HG02678 (cell line): Measurements from ENCODE around the gene PDE6C.

Experiments
- ATAC-seq: cut with Tn5 transposase; IDR thresholded peaks from one replicate; pipeline ENCODE4 v1.9.1; 2021; ENCODE audit warnings: mild to moderate bottlenecking, moderate library complexity; ENCODE audit not compliant: unreplicated experiment

The PDE6C gene

GRCh38 chr10:93612311-93612710 is at the start of gene PDE6C:
PDE6C (plus strand) TSS chr10:93612537; CDS start chr10:93612726, 189 bp downstream.
- no peak for ATAC-seq

- ATAC-seq = no peak
These were observed 46.9 kb upstream of the PDE6C start for GRCh38 chr10:93565446-93565845.

GRCh38 chr10:93566435-93567276 is 45.7 kb upstream of the PDE6C start, which contains the start of gene FFAR4:
FFAR4 (plus strand) TSS chr10:93566665; CDS start chr10:93566721, 56 bp downstream.
- ATAC-seq = no peak

GRCh38 chr10:93567277-93568104 is 44.8 kb upstream of the PDE6C start:
- no peak for ATAC-seq

GRCh38 chr10:93568105-93568390 is 44.3 kb upstream of the PDE6C start:
- no peak for ATAC-seq

GRCh38 chr10:93570383-93570782 is 42.0 kb upstream of the PDE6C start:
- no peak for ATAC-seq

- ATAC-seq = no peak
These were observed 39.7 kb upstream of the PDE6C start for GRCh38 chr10:93572606-93573005.

GRCh38 chr10:93573051-93573909 is 39.1 kb upstream of the PDE6C start:
- ATAC-seq = no peak

- ATAC-seq = no peak
These were observed 38.4 kb upstream of the PDE6C start for GRCh38 chr10:93573924-93574323.

- ATAC-seq = no peak
These were observed 35.4 kb upstream of the PDE6C start for GRCh38 chr10:93576888-93577287.

GRCh38 chr10:93577565-93577964 is 34.8 kb upstream of the PDE6C start:
- no peak for ATAC-seq

- ATAC-seq = no peak
These were observed 33.2 kb upstream of the PDE6C start for GRCh38 chr10:93579089-93579488.

GRCh38 chr10:93579985-93580711 is 32.2 kb upstream of the PDE6C start:
- ATAC-seq = no peak

- no peak for ATAC-seq
These were observed 31.5 kb upstream of the PDE6C start for GRCh38 chr10:93580828-93581227.

GRCh38 chr10:93584445-93584844 is 27.9 kb upstream of the PDE6C start:
- ATAC-seq = no peak

- no peak for ATAC-seq
These were observed 22.4 kb upstream of the PDE6C start for GRCh38 chr10:93589648-93590562.

GRCh38 chr10:93590638-93591037 is 21.7 kb upstream of the PDE6C start:
- no peak for ATAC-seq

GRCh38 chr10:93591065-93591808 is 21.1 kb upstream of the PDE6C start:
- no peak for ATAC-seq

GRCh38 chr10:93593254-93593653 is 19.1 kb upstream of the PDE6C start:
- ATAC-seq = no peak
